HepG2 (cell line): Measurements from ENCODE around the gene CCDC57. TPM values are rescaled to one million over a fixed set of nuclear protein-coding genes. Genes with fewer than 3 reads are reported as not detected.

Source experiments
- ATRX ChIP-seq: sonication (generic); formaldehyde crosslinking; IDR thresholded peaks from 2 replicates; pipeline ENCODE4 v1.4.0; 2020; ENCODE audit warnings: missing genetic modification reagents, borderline replicate concordance
- CSRNP1 ChIP-seq: sonication (generic); formaldehyde crosslinking; IDR thresholded peaks from 2 replicates; pipeline ENCODE4 v1.8.1; 2023; ENCODE audit warnings: mild to moderate bottlenecking, missing genetic modification reagents
- FOXA3 ChIP-seq: IDR thresholded peaks from 2 replicates; pipeline ENCODE4 v1.6.1; 2016; ENCODE audit warnings: missing genetic modification reagents, missing compliant biosample characterization
- FUBP1 ChIP-seq: sonication (generic); formaldehyde crosslinking; IDR thresholded peaks from 2 replicates; pipeline ENCODE4 v1.5.1; 2020; ENCODE audit warnings: missing genetic modification reagents, mild to moderate bottlenecking, borderline replicate concordance
- GPN1 ChIP-seq: sonication (generic); formaldehyde crosslinking; IDR thresholded peaks from 2 replicates; pipeline ENCODE4 v1.5.1; 2020; ENCODE audit warnings: missing genetic modification reagents, borderline replicate concordance
- HOXA5 ChIP-seq: sonication (generic); formaldehyde crosslinking; IDR thresholded peaks from 2 replicates; pipeline ENCODE4 v1.4.0; 2020; ENCODE audit warnings: missing genetic modification reagents
- IRF9 ChIP-seq: sonication (generic); formaldehyde crosslinking; IDR thresholded peaks from 2 replicates; pipeline ENCODE4 v1.8.0; 2022; ENCODE audit warnings: missing genetic modification reagents, mild to moderate bottlenecking, borderline replicate concordance
- JDP2 ChIP-seq: sonication (generic); formaldehyde crosslinking; IDR thresholded peaks from 2 replicates; pipeline ENCODE4 v1.8.1; 2022; ENCODE audit warnings: missing genetic modification reagents, borderline replicate concordance
- SATB2 ChIP-seq: sonication (generic); formaldehyde crosslinking; IDR thresholded peaks from 2 replicates; pipeline ENCODE4 v1.5.0; 2020; ENCODE audit warnings: missing genetic modification reagents
- SIX1 ChIP-seq: sonication (generic); formaldehyde crosslinking; IDR thresholded peaks from 2 replicates; pipeline ENCODE4 v1.4.0; 2020; ENCODE audit warnings: missing genetic modification reagents, borderline replicate concordance
- SNRNP70 ChIP-seq: fragments of 200-400 bp; formaldehyde crosslinking; IDR thresholded peaks from 2 replicates; pipeline ENCODE4 v1.6.1; 2017; ENCODE audit warnings: mild to moderate bottlenecking, low read depth, low read length, moderate library complexity
- SP4 ChIP-seq: sonication (generic); formaldehyde crosslinking; IDR thresholded peaks from 2 replicates; pipeline ENCODE4 v1.8.1; 2023; ENCODE audit warnings: mild to moderate bottlenecking, missing genetic modification reagents
- SRF ChIP-seq: IDR thresholded peaks from 2 replicates; pipeline ENCODE4 v1.6.1; 2011; ENCODE audit warnings: mild to moderate bottlenecking, low read depth, low read length, moderate library complexity
- ZFP36L2 ChIP-seq: sonication (generic); formaldehyde crosslinking; IDR thresholded peaks from 2 replicates; pipeline ENCODE4 v1.4.0; 2020; ENCODE audit warnings: missing genetic modification reagents
- ZNF33B ChIP-seq: sonication (generic); formaldehyde crosslinking; IDR thresholded peaks from 2 replicates; pipeline ENCODE4 v1.5.1; 2020; ENCODE audit warnings: mild to moderate bottlenecking, missing genetic modification reagents
- ZNF629 ChIP-seq: sonication (generic); formaldehyde crosslinking; conservative IDR thresholded peaks from 2 replicates; pipeline ENCODE4 v1.5.0; 2020; ENCODE audit warnings: missing genetic modification reagents
- ZNF780A ChIP-seq: sonication (generic); formaldehyde crosslinking; IDR thresholded peaks from 2 replicates; pipeline ENCODE4 v1.8.0; 2022; ENCODE audit warnings: mild to moderate bottlenecking, missing genetic modification reagents, moderate library complexity
- polyA plus RNA-seq, 8 experiments: library from polyadenylated mRNA; depleted of rRNA in 3 of 8; stranded (reverse) in 7 of 8; unstranded in 1 of 8; fragments of >200 nt; fragmentation: Illumina TruSeq in 4 of 8; extraction: Trizol in 4 of 8; gene quantifications; 2 replicates each; pipeline versions ENCODE4 v1.2.1 to v1.2.3, GENCODE V29; 2011 to 2016; ENCODE audit warnings: low read depth in 4 of 8, missing spikeins in 1 of 8, mixed read lengths in 1 of 8; ENCODE audit not compliant: insufficient read depth in 1 of 8
- total RNA-seq, 5 experiments: library from RNA; depleted of rRNA; stranded (reverse); fragments of >200 nt; fragmentation: Illumina TruSeq; extraction: Trizol; gene quantifications; 2 replicates each; pipeline ENCODE4 v1.2.3, GENCODE V29; 2016; ENCODE audit warnings: low read depth in 1 of 5
- TF ChIP-seq, protein P1 (sequence below): sonication (generic); formaldehyde crosslinking; IDR thresholded peaks from 2 replicates; pipeline ENCODE4 v1.5.0; 2020; ENCODE audit warnings: mild to moderate bottlenecking, missing genetic modification reagents
- TF ChIP-seq, protein P2 (sequence below): sonication (generic); formaldehyde crosslinking; IDR thresholded peaks from 2 replicates; pipeline ENCODE4 v1.4.0; 2020; ENCODE audit warnings: mild to moderate bottlenecking, missing genetic modification reagents

CCDC57 gene
- total and polyA plus RNA-seq, 2 of the 13 experiments (the other 11 are each of a cell fraction or from before 2014, with no cell fraction given), result 59.3 to 59.9 TPM

GRCh38 chr17:82225368-82226029 lies 12.9 kb upstream of the CCDC57 start (continued):
- TF ChIP-seq, protein P1, sequence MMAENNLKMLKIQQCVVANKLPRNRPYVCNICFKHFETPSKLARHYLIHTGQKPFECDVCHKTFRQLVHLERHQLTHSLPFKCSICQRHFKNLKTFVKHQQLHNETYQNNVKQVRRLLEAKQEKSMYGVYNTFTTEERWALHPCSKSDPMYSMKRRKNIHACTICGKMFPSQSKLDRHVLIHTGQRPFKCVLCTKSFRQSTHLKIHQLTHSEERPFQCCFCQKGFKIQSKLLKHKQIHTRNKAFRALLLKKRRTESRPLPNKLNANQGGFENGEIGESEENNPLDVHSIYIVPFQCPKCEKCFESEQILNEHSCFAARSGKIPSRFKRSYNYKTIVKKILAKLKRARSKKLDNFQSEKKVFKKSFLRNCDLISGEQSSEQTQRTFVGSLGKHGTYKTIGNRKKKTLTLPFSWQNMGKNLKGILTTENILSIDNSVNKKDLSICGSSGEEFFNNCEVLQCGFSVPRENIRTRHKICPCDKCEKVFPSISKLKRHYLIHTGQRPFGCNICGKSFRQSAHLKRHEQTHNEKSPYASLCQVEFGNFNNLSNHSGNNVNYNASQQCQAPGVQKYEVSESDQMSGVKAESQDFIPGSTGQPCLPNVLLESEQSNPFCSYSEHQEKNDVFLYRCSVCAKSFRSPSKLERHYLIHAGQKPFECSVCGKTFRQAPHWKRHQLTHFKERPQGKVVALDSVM (CRISPR knock-in tag), result no peak
- TF ChIP-seq JDP2 (CRISPR knock-in tag) (no peak), HOXA5 (CRISPR knock-in tag) (no peak), ZNF780A (CRISPR knock-in tag) (no peak; the same call in 1 of the 2 replicates), ZNF33B (CRISPR knock-in tag) (no peak), SNRNP70 (no peak), GPN1 (CRISPR knock-in tag) (no peak), ZNF629 (no peak), FOXA3 (0 out of 2 replicates have a peak, but pooled peaks have one; percentile 22), CSRNP1 (CRISPR knock-in tag) (no peak), SRF (no peak), ATRX (CRISPR knock-in tag) (no peak), FUBP1 (CRISPR knock-in tag) (no peak; the same call in 1 of the 2 replicates), IRF9 (CRISPR knock-in tag) (no peak), SP4 (CRISPR knock-in tag) (no peak), SIX1 (no peak), SATB2 (no peak), ZFP36L2 (CRISPR knock-in tag) (no peak)
- TF ChIP-seq, protein P2, sequence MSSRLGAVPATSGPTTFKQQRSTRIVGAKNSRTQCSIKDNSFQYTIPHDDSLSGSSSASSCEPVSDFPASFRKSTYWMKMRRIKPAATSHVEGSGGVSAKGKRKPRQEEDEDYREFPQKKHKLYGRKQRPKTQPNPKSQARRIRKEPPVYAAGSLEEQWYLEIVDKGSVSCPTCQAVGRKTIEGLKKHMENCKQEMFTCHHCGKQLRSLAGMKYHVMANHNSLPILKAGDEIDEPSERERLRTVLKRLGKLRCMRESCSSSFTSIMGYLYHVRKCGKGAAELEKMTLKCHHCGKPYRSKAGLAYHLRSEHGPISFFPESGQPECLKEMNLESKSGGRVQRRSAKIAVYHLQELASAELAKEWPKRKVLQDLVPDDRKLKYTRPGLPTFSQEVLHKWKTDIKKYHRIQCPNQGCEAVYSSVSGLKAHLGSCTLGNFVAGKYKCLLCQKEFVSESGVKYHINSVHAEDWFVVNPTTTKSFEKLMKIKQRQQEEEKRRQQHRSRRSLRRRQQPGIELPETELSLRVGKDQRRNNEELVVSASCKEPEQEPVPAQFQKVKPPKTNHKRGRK, result no peak
